K562 (cell line): ENCODE measurements around the gene TYROBP. TPM values are rescaled to one million over a fixed set of nuclear protein-coding genes. Genes with fewer than 3 reads are reported as not detected.

Experiments
- CBX5 ChIP-seq: IDR thresholded peaks from 2 replicates; pipeline ENCODE4 v1.6.1; 2014; ENCODE audit warnings: low read depth, borderline replicate concordance
- CHD2 ChIP-seq: IDR thresholded peaks from 2 replicates; pipeline ENCODE4 v1.6.1; 2011; ENCODE audit warnings: low read depth, low read length
- CREB3 ChIP-seq: fragments of 450-650 bp; conservative IDR thresholded peaks from 2 replicates; pipeline ENCODE4 v1.6.1; 2016; ENCODE audit warnings: missing genetic modification characterization, low read depth, mild to moderate bottlenecking, missing compliant biosample characterization, moderate library complexity
- DLX4 ChIP-seq: fragments of 250-450 bp; sonication (Bioruptor Pico); IDR thresholded peaks from 2 replicates; pipeline ENCODE4 v1.6.1; 2021; ENCODE audit warnings: mild to moderate bottlenecking
- DMBX1 ChIP-seq: fragments of 250-450 bp; sonication (Bioruptor Pico); IDR thresholded peaks from 2 replicates; pipeline ENCODE4 v1.8.0; 2022; ENCODE audit warnings: inconsistent platforms, mild to moderate bottlenecking, moderate library complexity, borderline replicate concordance
- E4F1 ChIP-seq: fragments of 250-450 bp; sonication (Bioruptor Pico); IDR thresholded peaks from 2 replicates; pipeline ENCODE4 v1.5.0; 2021; ENCODE audit warnings: mild to moderate bottlenecking, borderline replicate concordance
- ESRRB ChIP-seq: fragments of 250-450 bp; sonication (Bioruptor Pico); IDR thresholded peaks from 2 replicates; pipeline ENCODE4 v1.5.0; 2020; ENCODE audit warnings: mild to moderate bottlenecking, moderate library complexity, borderline replicate concordance
- ETV6 ChIP-seq, 3 experiments: fragments of 150-350 bp in 1 of 3; sonication (generic) in 1 of 3; formaldehyde crosslinking in 1 of 3; IDR thresholded peaks; 2 replicates each; pipeline versions ENCODE4 v1.6.1 to v1.8.0; 2014 to 2022; ENCODE audit warnings: borderline replicate concordance in 2 of 3, low read depth in 2 of 3, antibody characterized with exemption in 1 of 3, low read length in 1 of 3, mild to moderate bottlenecking in 1 of 3, missing genetic modification reagents in 1 of 3
- EZH2 ChIP-seq: IDR thresholded peaks from 2 replicates; pipeline ENCODE4 v1.6.1; 2012; ENCODE audit warnings: low read depth, mild to moderate bottlenecking, inconsistent platforms, low read length, borderline replicate concordance
- KAT7 ChIP-seq: sonication (generic); formaldehyde crosslinking; IDR thresholded peaks from 2 replicates; pipeline ENCODE4 v1.8.0; 2022; ENCODE audit warnings: missing genetic modification reagents, mild to moderate bottlenecking, borderline replicate concordance
- KDM5B ChIP-seq: fragments of 200-600 bp; sonication (generic); IDR thresholded peaks from 2 replicates; pipeline ENCODE4 v1.6.1; 2012; ENCODE audit warnings: low read depth, mild to moderate bottlenecking, moderate library complexity, low read length, control low read depth, inconsistent platforms; ENCODE audit not compliant: insufficient replicate concordance
- MLLT1 ChIP-seq, 2 experiments: fragments of 450-650 bp; IDR thresholded peaks; 2 replicates each; pipeline ENCODE4 v1.6.1; 2016
- PHF20 ChIP-seq: fragments of 450-650 bp; IDR thresholded peaks from 2 replicates; pipeline ENCODE4 v1.6.1; 2018; ENCODE audit not compliant: partially characterized antibody
- PPARD ChIP-seq: fragments of 250-450 bp; sonication (Bioruptor Pico); IDR thresholded peaks from 2 replicates; pipeline ENCODE4 v1.8.0; 2022; ENCODE audit warnings: inconsistent platforms, mild to moderate bottlenecking, moderate library complexity
- PYGO2 ChIP-seq: fragments of 450-650 bp; IDR thresholded peaks from 2 replicates; pipeline ENCODE4 v1.6.1; 2016; ENCODE audit warnings: mild to moderate bottlenecking, missing genetic modification characterization, moderate library complexity, missing compliant biosample characterization
- RAD51 ChIP-seq: fragments of 450-650 bp; IDR thresholded peaks from 2 replicates; pipeline ENCODE4 v1.7.1; 2016; ENCODE audit warnings: low read depth, mild to moderate bottlenecking, borderline replicate concordance
- RBM17 ChIP-seq: fragments of 200-400 bp; formaldehyde crosslinking; IDR thresholded peaks from 2 replicates; pipeline ENCODE4 v1.6.1; 2017; ENCODE audit warnings: low read depth, mild to moderate bottlenecking, low read length, borderline replicate concordance
- SREBF1 ChIP-seq: fragments of 150-350 bp; IDR thresholded peaks from 2 replicates; pipeline ENCODE4 v1.6.1; 2014; ENCODE audit warnings: antibody characterized with exemption, low read depth, low read length, borderline replicate concordance
- TOE1 ChIP-seq, 2 experiments: fragments of 450-650 bp in 1 of 2; sonication (generic) in 1 of 2; formaldehyde crosslinking in 1 of 2; IDR thresholded peaks; 2 replicates each; pipeline versions ENCODE4 v1.7.1 to v1.8.0; 2016 to 2022; ENCODE audit warnings: borderline replicate concordance in 2 of 2, mild to moderate bottlenecking in 2 of 2, antibody characterized with exemption in 1 of 2, inconsistent platforms in 1 of 2, low read depth in 1 of 2, missing genetic modification reagents in 1 of 2, moderate library complexity in 1 of 2
- ZFP30 ChIP-seq: fragments of 250-450 bp; sonication (Bioruptor Pico); IDR thresholded peaks from 2 replicates; pipeline ENCODE4 v1.8.0; 2022; ENCODE audit warnings: moderate library complexity, mild to moderate bottlenecking, inconsistent platforms, borderline replicate concordance
- ZNF311 ChIP-seq: fragments of 250-450 bp; sonication (Bioruptor Pico); IDR thresholded peaks from 2 replicates; pipeline ENCODE4 v1.4.0; 2020; ENCODE audit warnings: mild to moderate bottlenecking, moderate library complexity
- ZNF551 ChIP-seq: fragments of 250-450 bp; sonication (Bioruptor Pico); IDR thresholded peaks from 2 replicates; pipeline ENCODE4 v1.5.0; 2021; ENCODE audit warnings: mild to moderate bottlenecking, moderate library complexity
- polyA plus RNA-seq, 8 experiments: library from polyadenylated mRNA; depleted of rRNA in 4 of 8; stranded (reverse) in 5 of 8; unstranded in 3 of 8; fragments of >200 nt; fragmentation: Nextera tagmentation in 2 of 8; fragmentation: Illumina TruSeq in 1 of 8; extraction: Ambion mirVana in 2 of 8; extraction: Trizol in 1 of 8; gene quantifications; 2 replicates each; pipeline versions ENCODE4 v1.2.1 to v1.2.3, GENCODE V29; 2011 to 2014; ENCODE audit warnings: inconsistent platforms in 1 of 8, missing spikeins in 1 of 8
- total RNA-seq, 7 experiments: library from RNA; depleted of rRNA in 6 of 7; stranded (reverse); fragments of >200 nt in 6 of 7; fragmentation: Illumina TruSeq in 2 of 7; extraction: Trizol in 2 of 7; gene quantifications; 2 replicates each; pipeline versions ENCODE4 v1.2.1 to v1.2.3, GENCODE V29; 2011 to 2021; ENCODE audit warnings: low replicate concordance in 1 of 7

The TYROBP gene
- total and polyA plus RNA-seq, 9 of the 15 experiments (the other 6 are each of a cell fraction or from before 2014, with no cell fraction given), result 0.72 to 8.2 (median 2.4) TPM

GRCh38 chr19:35879770-35880317 lies 28.3 kb downstream of the TYROBP start (continued):
- peak; percentile 73; the same call in 1 of the 2 replicates for TF ChIP-seq KAT7 (CRISPR knock-in tag)
- TF ChIP-seq ZNF311, result no peak
- TF ChIP-seq RBM17, result no peak
- TF ChIP-seq ETV6 (IDR thresholded peaks at IDR 0.05; ENCODE audit: borderline replicate concordance in 1 of 2, low read depth in 2 of 2, low read length in 1 of 2), result no peak
- no peak; the same call in 1 of the 2 replicates for TF ChIP-seq ETV6 (CRISPR knock-in tag; IDR thresholded peaks at IDR 0.05; ENCODE audit: borderline replicate concordance)
- no peak for TF ChIP-seq KDM5B
- no peak for TF ChIP-seq EZH2
- TF ChIP-seq ESRRB, result no peak
- no peak for TF ChIP-seq E4F1 (CRISPR knock-in tag)
- TF ChIP-seq RAD51, result peak; percentile 61
- TF ChIP-seq ZNF551 (CRISPR knock-in tag), result no peak
- no peak for TF ChIP-seq ZFP30 (CRISPR knock-in tag)
- peak; percentile 36; the same call in 1 of the 2 replicates for TF ChIP-seq TOE1 (IDR thresholded peaks at IDR 0.05; ENCODE audit: borderline replicate concordance)
- TF ChIP-seq TOE1 (CRISPR knock-in tag; IDR thresholded peaks at IDR 0.05; ENCODE audit: borderline replicate concordance, low read depth), result no peak
- TF ChIP-seq PHF20, result no peak
- TF ChIP-seq CREB3 (tag), result peak; percentile 83
- no peak for TF ChIP-seq MLLT1 (IDR thresholded peaks at IDR 0.05)
- TF ChIP-seq SREBF1, result no peak
- no peak for TF ChIP-seq DLX4 (CRISPR knock-in tag)
- TF ChIP-seq CBX5, result no peak
- peak; percentile 94; the same call in 1 of the 2 replicates for TF ChIP-seq DMBX1 (CRISPR knock-in tag)
- no peak for TF ChIP-seq PYGO2 (tag)
- no peak for TF ChIP-seq PPARD (CRISPR knock-in tag)
- no peak for TF ChIP-seq CHD2
